Body of pancreas (tissue), 4 donors: ENCODE results near the gene VAV2.

ENCODE experiments used
- CTCF ChIP-seq, 7 experiments: fragments of 450-650 bp in 4 of 7; fragments of 200-600 bp in 3 of 7; sonication (generic) in 3 of 7; IDR thresholded peaks; one replicate each; pipeline ENCODE4 v1.5.1; 2016 to 2019; ENCODE audit warnings: antibody characterized with exemption in 7 of 7
- POLR2A ChIP-seq, 3 donors: fragments of 450-650 bp; IDR thresholded peaks; one replicate each; pipeline ENCODE4 v1.6.1; 2016; ENCODE audit warnings: antibody characterized with exemption in 3 of 3, mild to moderate bottlenecking in 2 of 3

DNA sequence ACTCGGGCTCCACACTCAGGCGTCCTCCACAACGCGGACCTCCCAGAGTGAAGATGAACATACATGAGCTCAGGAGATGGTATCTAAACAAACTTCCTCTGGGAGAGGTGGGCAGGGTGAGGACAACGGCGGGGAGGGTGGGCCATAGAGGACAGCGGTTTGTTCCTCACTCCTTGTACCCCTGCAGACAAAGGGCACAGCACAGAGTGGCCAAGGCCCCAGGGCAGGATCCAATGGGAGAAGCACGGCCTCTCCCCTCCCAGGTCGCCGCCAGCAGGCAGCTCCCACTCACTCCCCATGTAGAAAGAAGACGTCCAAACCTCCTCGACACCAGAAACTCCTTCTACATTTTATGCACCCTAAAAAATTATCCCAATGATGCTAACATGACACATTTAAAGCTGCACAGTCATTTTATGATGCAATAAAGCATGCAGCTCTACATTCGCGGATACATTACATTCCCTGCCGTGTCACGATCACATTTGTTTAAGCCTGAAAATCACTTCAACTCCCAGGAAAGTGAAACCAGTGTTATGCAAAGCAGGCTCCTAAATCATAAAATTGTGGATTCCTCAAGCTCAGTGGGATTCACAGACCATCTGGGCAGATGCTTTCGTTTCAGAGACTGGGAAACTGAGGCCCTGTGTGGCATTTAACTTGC is 166.4 kb downstream of the VAV2 start:
- TF ChIP-seq POLR2A (IDR thresholded peaks at IDR 0.05) (no peak), CTCF (IDR thresholded peaks at IDR 0.05) (no peak)
